DND-41 (cell line): Measurements from ENCODE around the gene UVRAG.

Experiments used
- ATAC-seq: fragments of 200-7000 bp; cut with Tn5 transposase; 3 replicates; pipeline ENCODE4 v1.9.1; 2021; ENCODE audit warnings: low read depth; ENCODE audit not compliant: insufficient read depth
- DNase-seq: peaks from one replicate; pipeline ENCODE4 v3.0.0-alpha.2; 2020
- H2AFZ ChIP-seq: 2 replicates; pipeline ENCODE4 v1.6.0; 2012; ENCODE audit warnings: low read depth, low read length
- H3K27ac ChIP-seq: 2 replicates; pipeline ENCODE4 v1.5.1; 2012; ENCODE audit warnings: low read length, inconsistent platforms
- H3K27me3 ChIP-seq: fragments of 200-600 bp; sonication (generic); 2 replicates; pipeline ENCODE4 v1.6.0; 2012; ENCODE audit warnings: low read length, mild to moderate bottlenecking, inconsistent platforms; ENCODE audit not compliant: insufficient read depth, poor library complexity
- H3K36me3 ChIP-seq: 2 replicates; pipeline ENCODE4 v1.5.1; 2012; ENCODE audit warnings: low read length, inconsistent platforms; ENCODE audit not compliant: insufficient read depth
- H3K4me1 ChIP-seq: 2 replicates; pipeline ENCODE4 v1.5.1; 2012; ENCODE audit warnings: mild to moderate bottlenecking, low read length; ENCODE audit not compliant: insufficient read depth
- H3K4me2 ChIP-seq: 2 replicates; pipeline ENCODE4 v1.6.0; 2012; ENCODE audit warnings: mild to moderate bottlenecking, moderate library complexity, low read length, inconsistent platforms; ENCODE audit not compliant: insufficient read depth
- H3K4me3 ChIP-seq, 2 experiments: fragments of 200-600 bp in 1 of 2; shearing (Covaris generic) in 1 of 2; 2 replicates each; pipeline ENCODE4 v1.5.1; 2012 to 2016; ENCODE audit warnings: inconsistent platforms in 2 of 2, low read length in 2 of 2, mild to moderate bottlenecking in 2 of 2, low read depth in 1 of 2, moderate library complexity in 1 of 2
- H3K79me2 ChIP-seq: 2 replicates; pipeline ENCODE4 v1.6.0; 2012; ENCODE audit warnings: low read length, inconsistent platforms; ENCODE audit not compliant: insufficient read depth
- H3K9ac ChIP-seq: 2 replicates; pipeline ENCODE4 v1.6.0; 2012; ENCODE audit warnings: low read depth, mild to moderate bottlenecking, inconsistent platforms, low read length, moderate library complexity
- H3K9me3 ChIP-seq: 2 replicates; pipeline ENCODE4 v1.5.1; 2012; ENCODE audit warnings: low read length, moderate library complexity, mild to moderate bottlenecking, inconsistent platforms; ENCODE audit not compliant: insufficient read depth, severe bottlenecking
- H4K20me1 ChIP-seq: 2 replicates; pipeline ENCODE4 v1.6.0; 2012; ENCODE audit warnings: low read length; ENCODE audit not compliant: insufficient read depth
- EZH2 ChIP-seq: IDR thresholded peaks from 3 replicates; pipeline ENCODE4 v1.6.1; 2012; ENCODE audit warnings: borderline replicate concordance, low read depth, mild to moderate bottlenecking, moderate library complexity, low read length, inconsistent platforms; ENCODE audit not compliant: severe bottlenecking
- TF ChIP-seq, protein P1 (sequence below): IDR thresholded peaks from 2 replicates; pipeline ENCODE4 v1.5.1; 2012; ENCODE audit warnings: borderline replicate concordance, low read length, moderate library complexity, mild to moderate bottlenecking; ENCODE audit not compliant: poor library complexity, severe bottlenecking; ENCODE audit errors: extremely low read depth

The UVRAG gene

DNA sequence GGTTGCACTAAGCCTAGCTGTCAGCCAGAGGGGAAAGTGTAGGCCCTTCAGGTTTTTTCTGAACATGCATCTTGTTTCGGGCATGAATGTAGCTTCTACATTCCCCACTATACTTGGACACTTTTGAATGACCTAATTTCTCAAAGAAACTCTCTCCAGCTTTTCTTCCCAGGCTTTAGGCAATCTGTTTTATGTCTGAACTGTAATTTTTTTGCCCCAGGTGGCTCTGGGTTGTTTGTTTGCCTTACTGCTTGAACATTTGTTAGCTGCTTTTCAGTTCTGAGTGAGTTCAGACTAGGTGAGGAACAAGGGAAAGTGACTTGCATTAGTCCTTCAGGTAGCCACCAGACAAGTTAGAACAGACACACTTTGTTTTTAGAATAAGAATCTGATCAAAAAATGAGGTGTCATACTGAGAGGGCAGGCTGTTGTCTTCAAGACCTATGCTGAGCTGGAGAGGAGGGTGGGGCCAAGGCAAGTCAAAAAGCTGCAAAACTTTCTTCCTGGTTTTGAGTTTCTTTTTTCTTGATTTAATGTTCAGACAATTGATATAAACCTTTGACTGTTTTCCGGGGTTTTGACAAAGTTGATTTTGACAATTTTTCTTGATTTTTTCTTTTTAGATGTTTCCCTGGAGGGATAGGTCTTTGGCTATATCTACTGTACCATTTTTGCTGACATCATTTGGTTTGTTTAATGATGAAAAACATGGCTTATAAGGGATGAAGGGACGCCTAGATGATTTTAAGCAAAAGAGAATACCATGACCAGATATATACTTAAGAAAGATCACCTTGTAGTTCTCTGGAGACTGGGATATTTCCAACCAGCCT, 208.4 kb downstream of the UVRAG start:
- Histone ChIP-seq H4K20me1 (no peaks in the 10 kb centered on the region), H3K36me3 (peaks cover 17% of the 10 kb centered on the region), H3K4me3 (no peak overlapping the region), H2AFZ (no peak overlapping the region), H3K27ac (no peak overlapping the region), H3K27me3 (no peaks in the 10 kb centered on the region), H3K9me3 (no peaks in the 10 kb centered on the region), H3K9ac (no peak overlapping the region), H3K79me2 (no peaks in the 10 kb centered on the region), H3K4me2 (no peak overlapping the region), H3K4me1 (no peaks in the 10 kb centered on the region)
- DNase-seq (no peak), ATAC-seq (no peak)
- TF ChIP-seq, protein P1, sequence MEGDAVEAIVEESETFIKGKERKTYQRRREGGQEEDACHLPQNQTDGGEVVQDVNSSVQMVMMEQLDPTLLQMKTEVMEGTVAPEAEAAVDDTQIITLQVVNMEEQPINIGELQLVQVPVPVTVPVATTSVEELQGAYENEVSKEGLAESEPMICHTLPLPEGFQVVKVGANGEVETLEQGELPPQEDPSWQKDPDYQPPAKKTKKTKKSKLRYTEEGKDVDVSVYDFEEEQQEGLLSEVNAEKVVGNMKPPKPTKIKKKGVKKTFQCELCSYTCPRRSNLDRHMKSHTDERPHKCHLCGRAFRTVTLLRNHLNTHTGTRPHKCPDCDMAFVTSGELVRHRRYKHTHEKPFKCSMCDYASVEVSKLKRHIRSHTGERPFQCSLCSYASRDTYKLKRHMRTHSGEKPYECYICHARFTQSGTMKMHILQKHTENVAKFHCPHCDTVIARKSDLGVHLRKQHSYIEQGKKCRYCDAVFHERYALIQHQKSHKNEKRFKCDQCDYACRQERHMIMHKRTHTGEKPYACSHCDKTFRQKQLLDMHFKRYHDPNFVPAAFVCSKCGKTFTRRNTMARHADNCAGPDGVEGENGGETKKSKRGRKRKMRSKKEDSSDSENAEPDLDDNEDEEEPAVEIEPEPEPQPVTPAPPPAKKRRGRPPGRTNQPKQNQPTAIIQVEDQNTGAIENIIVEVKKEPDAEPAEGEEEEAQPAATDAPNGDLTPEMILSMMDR, result no peak
- TF ChIP-seq EZH2, result no peak

DNA sequence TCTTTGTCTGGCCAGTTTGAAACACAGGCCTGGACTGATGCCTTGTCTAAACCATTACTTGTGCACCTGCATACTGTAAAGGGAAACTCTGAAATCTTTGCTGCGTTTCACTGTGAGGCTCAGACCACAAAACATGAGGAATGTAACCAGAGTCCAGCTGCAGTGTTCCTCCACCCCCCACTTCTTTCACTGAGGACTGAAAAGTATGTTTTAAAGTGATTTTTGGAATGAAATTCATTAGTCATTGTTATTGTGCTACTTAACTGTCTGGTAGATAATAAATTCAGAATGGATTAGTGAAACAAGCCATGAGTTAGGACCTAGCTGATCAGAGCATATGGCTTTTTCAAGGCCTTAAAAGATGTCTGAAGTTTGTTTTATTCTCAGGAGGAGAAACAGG, 210.1 kb downstream of the UVRAG start:
- Histone ChIP-seq H3K79me2 (no peaks in the 10 kb centered on the region), H4K20me1 (no peaks in the 10 kb centered on the region), H3K4me1 (no peaks in the 10 kb centered on the region), H3K4me3 (no peak overlapping the region), H3K27me3 (no peaks in the 10 kb centered on the region), H3K27ac (no peak overlapping the region), H3K9ac (no peak overlapping the region), H3K4me2 (no peak overlapping the region), H3K9me3 (peaks cover 4% of the 10 kb centered on the region), H2AFZ (no peak overlapping the region), H3K36me3 (peaks cover 12% of the 10 kb centered on the region)
- no peak for TF ChIP-seq EZH2
- TF ChIP-seq, protein P1, result no peak
- DNase-seq (no peak), ATAC-seq (peak; percentile 31; the same call in 1 of the 3 replicates)

DNA sequence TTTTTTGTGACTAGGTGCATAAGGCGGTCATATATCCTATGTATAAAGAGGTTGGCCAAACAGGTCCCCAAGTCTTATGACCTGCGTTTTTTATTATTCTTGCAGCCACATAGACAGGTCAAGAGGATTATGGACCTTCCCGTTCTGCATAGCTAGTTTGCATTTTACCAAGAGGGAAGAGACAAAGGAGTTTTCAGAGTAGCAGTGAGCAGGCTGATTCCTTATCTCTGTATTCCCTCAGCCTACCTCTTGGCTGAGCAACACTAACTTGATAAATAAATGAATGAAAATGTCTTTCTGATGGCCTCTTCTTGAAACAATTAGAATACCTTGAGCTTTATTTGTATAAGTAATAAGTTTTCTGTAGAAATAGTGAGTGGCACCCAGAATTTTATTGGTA, 210.8 kb downstream of the UVRAG start:
- no peak overlapping the region for H2AFZ ChIP-seq
- H3K4me1 ChIP-seq, result no peaks in the 10 kb centered on the region
- H3K36me3 ChIP-seq, result peaks cover 7% of the 10 kb centered on the region; the same call in 1 of the 2 replicates
- H3K27ac ChIP-seq, result no peak overlapping the region
- no peaks in the 10 kb centered on the region for H3K27me3 ChIP-seq
- TF ChIP-seq, protein P1, result no peak
- no peak for TF ChIP-seq EZH2
- no peak for ATAC-seq
- no peak for DNase-seq
- H3K79me2 ChIP-seq, result no peaks in the 10 kb centered on the region
- H3K4me3 ChIP-seq, result no peak overlapping the region
- H3K9me3 ChIP-seq, result peaks cover 4% of the 10 kb centered on the region
- H4K20me1 ChIP-seq, result no peaks in the 10 kb centered on the region
- no peak overlapping the region for H3K4me2 ChIP-seq
- no peak overlapping the region for H3K9ac ChIP-seq
